Bronchial epithelial cell (primary cell): ENCODE measurements around the gene SHANK3. TPM values are rescaled to one million over a fixed set of nuclear protein-coding genes. Genes with fewer than 3 reads are reported as not detected.
"Not testable (repeated sequence)": the region's sequence is repeated elsewhere in the genome, so short reads cannot be mapped to it uniquely, and the experiment has no call there.

Experiments used
- DNase-seq: peaks from one replicate; pipeline ENCODE4 v3.0.0-alpha.2; 2010; ENCODE audit warnings: low read depth
- FAIRE-seq: peaks from 2 replicates; lab custom pipeline; 2011; peaks lifted over from hg19 to GRCh38; lab: Jason Lieb, UNC
- H3K27me3 ChIP-seq: 2 replicates; pipeline ENCODE4 v1.5.1; 2011; ENCODE audit warnings: low read length; ENCODE audit not compliant: control insufficient read depth, insufficient read depth
- H3K36me3 ChIP-seq: 2 replicates; pipeline ENCODE4 v1.5.1; 2011; ENCODE audit warnings: low read length; ENCODE audit not compliant: control insufficient read depth, insufficient read depth
- H3K4me3 ChIP-seq: 2 replicates; pipeline ENCODE4 v1.5.1; 2011; ENCODE audit warnings: mild to moderate bottlenecking, low read depth, low read length, control low read depth
- CTCF ChIP-seq: IDR thresholded peaks from 2 replicates; pipeline ENCODE4 v1.5.1; 2011; ENCODE audit warnings: mild to moderate bottlenecking, moderate library complexity, low read length, control low read depth, inconsistent platforms; ENCODE audit not compliant: insufficient read depth, severe bottlenecking
- total RNA-seq: library from RNA; depleted of rRNA; stranded (reverse); fragments of >200 nt; gene quantifications from 2 replicates; pipeline ENCODE4 v1.2.1, GENCODE V29; 2014

The SHANK3 gene
- total RNA-seq, 1 donor from 2014 or later: 0.79 TPM

GRCh38 chr22:50633771-50634170 is 38.9 kb upstream of the SHANK3 start:
- DNase-seq: no peak
- H3K4me3 ChIP-seq: no peak overlapping the region
- no peak for FAIRE-seq
- no peaks in the 10 kb centered on the region for H3K27me3 ChIP-seq
- no peaks in the 10 kb centered on the region for H3K36me3 ChIP-seq
- TF ChIP-seq CTCF: no peak

GRCh38 chr22:50635591-50635990 is 37.0 kb upstream of the SHANK3 start:
- Histone ChIP-seq H3K4me3 (no peak overlapping the region), H3K36me3 (no peaks in the 10 kb centered on the region), H3K27me3 (no peaks in the 10 kb centered on the region)
- no peak for DNase-seq
- TF ChIP-seq CTCF: no peak
- peak; percentile 50 for FAIRE-seq

GRCh38 chr22:50640296-50640695 is 32.3 kb upstream of the SHANK3 start:
- not testable (repeated sequence) for DNase-seq, H3K36me3 ChIP-seq, FAIRE-seq, H3K4me3 ChIP-seq
- peaks cover 17% of the 10 kb centered on the region for H3K27me3 ChIP-seq

- FAIRE-seq (no peak), DNase-seq (no peak)
- TF ChIP-seq CTCF: no peak
- H3K36me3 ChIP-seq: no peaks in the 10 kb centered on the region
- peaks cover 19% of the 10 kb centered on the region for H3K27me3 ChIP-seq
- no peak overlapping the region for H3K4me3 ChIP-seq
Observed at GRCh38 chr22:50640857-50641647, 31.6 kb upstream of the SHANK3 start.

- Histone ChIP-seq H3K36me3 (no peaks in the 10 kb centered on the region), H3K27me3 (peaks cover 19% of the 10 kb centered on the region), H3K4me3 (no peak overlapping the region)
- FAIRE-seq (no peak), DNase-seq (peak; percentile 14)
- TF ChIP-seq CTCF: peak; percentile 51
Observed at GRCh38 chr22:50641696-50642607, 30.7 kb upstream of the SHANK3 start.

GRCh38 chr22:50643021-50643820 is 29.4 kb upstream of the SHANK3 start:
- H3K27me3 ChIP-seq: peaks cover 19% of the 10 kb centered on the region
- DNase-seq, H3K4me3 ChIP-seq, H3K36me3 ChIP-seq, FAIRE-seq: not testable (repeated sequence)

- peaks cover 19% of the 10 kb centered on the region for H3K27me3 ChIP-seq
- H3K4me3 ChIP-seq, DNase-seq, H3K36me3 ChIP-seq: not testable (repeated sequence)
- peak; percentile 99 for FAIRE-seq
Observed at GRCh38 chr22:50643821-50644101, 28.9 kb upstream of the SHANK3 start.
